Right lobe of liver (tissue), 4 donors: ENCODE measurements around the gene HOXD11.

Experiments used
- POLR2A ChIP-seq: fragments of 450-650 bp; IDR thresholded peaks from one replicate; pipeline ENCODE4 v1.6.1; 2017; ENCODE audit warnings: antibody characterized with exemption, mild to moderate bottlenecking
- TF ChIP-seq, protein P1 (sequence below), 4 donors: fragments of 200-600 bp in 3 of 4; fragments of 450-650 bp in 1 of 4; IDR thresholded peaks; one replicate each; pipeline versions ENCODE4 v1.5.1 to v1.8.0; 2016 to 2022; ENCODE audit warnings: antibody characterized with exemption in 4 of 4, mild to moderate bottlenecking in 2 of 4
- donor health status: DM: no; HTN: no; CAD: no.
- donor health status: DM: no; HTN: no; CAD: no.
- donor health status: DM: no; HTN: yes; CAD: no.

DNA sequence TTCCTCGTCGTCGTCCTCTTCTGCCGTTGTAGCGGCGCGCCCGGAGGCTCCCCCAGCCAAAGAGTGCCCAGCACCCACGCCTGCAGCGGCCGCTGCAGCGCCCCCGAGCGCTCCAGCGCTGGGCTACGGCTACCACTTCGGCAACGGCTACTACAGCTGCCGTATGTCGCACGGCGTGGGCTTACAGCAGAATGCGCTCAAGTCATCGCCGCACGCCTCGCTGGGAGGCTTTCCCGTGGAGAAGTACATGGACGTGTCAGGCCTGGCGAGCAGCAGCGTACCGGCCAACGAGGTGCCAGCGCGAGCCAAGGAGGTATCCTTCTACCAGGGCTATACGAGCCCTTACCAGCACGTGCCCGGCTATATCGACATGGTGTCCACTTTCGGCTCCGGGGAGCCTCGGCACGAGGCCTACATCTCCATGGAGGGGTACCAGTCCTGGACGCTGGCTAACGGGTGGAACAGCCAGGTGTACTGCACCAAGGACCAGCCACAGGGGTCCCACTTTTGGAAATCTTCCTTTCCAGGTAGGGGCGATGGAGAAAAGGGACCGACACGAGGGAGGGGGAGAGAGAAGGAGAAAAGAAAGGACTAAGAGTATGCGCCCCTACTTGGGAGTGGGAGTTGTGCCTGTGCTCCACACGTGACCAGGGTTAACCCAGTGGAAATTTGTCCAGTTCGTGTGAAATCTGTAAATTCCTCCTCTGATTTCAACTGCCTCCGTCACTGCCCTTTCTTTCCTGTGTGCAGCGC, 13.8 kb upstream of the HOXD11 start:
- TF ChIP-seq, protein P1, sequence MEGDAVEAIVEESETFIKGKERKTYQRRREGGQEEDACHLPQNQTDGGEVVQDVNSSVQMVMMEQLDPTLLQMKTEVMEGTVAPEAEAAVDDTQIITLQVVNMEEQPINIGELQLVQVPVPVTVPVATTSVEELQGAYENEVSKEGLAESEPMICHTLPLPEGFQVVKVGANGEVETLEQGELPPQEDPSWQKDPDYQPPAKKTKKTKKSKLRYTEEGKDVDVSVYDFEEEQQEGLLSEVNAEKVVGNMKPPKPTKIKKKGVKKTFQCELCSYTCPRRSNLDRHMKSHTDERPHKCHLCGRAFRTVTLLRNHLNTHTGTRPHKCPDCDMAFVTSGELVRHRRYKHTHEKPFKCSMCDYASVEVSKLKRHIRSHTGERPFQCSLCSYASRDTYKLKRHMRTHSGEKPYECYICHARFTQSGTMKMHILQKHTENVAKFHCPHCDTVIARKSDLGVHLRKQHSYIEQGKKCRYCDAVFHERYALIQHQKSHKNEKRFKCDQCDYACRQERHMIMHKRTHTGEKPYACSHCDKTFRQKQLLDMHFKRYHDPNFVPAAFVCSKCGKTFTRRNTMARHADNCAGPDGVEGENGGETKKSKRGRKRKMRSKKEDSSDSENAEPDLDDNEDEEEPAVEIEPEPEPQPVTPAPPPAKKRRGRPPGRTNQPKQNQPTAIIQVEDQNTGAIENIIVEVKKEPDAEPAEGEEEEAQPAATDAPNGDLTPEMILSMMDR (IDR thresholded peaks at IDR 0.05), result no peak
- TF ChIP-seq POLR2A, result no peak
